Left lobe of liver (tissue), 2 donors: ENCODE data around the gene TINCR. TPM values are rescaled to one million over a fixed set of nuclear protein-coding genes. Genes with fewer than 3 reads are reported as not detected.
"Not testable (repeated sequence)": the region's sequence is repeated elsewhere in the genome, so short reads cannot be mapped to it uniquely, and the experiment has no call there.

Source experiments
- ATAC-seq: fragments of 200-7000 bp; cut with Tn5 transposase; one replicate; pipeline ENCODE4 v1.9.1; 2020; ENCODE audit warnings: mild to moderate bottlenecking, moderate library complexity
- DNase-seq: peaks from one replicate; pipeline ENCODE4 v3.0.0-alpha.2; 2020; ENCODE audit warnings: low spot score
- total RNA-seq: library from RNA; stranded (reverse); gene quantifications from one replicate; pipeline ENCODE4 v1.2.1, GENCODE V29; 2021
- donor health status: DM: no; HTN: no; CAD: no; lungs with moderate emphysema.
- donor health status: DM: no; HTN: yes; CAD: no.

The TINCR gene
- total RNA-seq, 1 donor from 2014 or later, result not detected

DNA sequence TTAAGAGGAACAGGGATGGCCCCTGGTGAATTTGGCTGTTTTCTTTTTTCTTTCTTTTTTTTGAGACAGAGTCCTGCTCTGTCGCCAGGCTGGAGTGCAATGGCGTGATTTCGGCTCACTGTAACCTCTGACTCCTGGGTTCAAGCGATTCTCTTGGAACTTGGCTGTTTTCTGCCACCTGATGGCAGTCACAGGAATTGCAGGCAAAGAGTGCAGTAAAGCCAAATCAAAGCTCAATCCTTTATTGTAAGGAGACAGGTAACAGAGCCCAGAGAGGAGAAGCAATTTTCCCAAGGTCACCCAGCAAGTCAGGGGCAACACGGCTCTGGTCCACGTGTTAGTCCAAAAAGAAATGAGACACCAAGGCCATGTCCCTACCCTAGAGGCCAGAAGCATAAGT, 6.2 kb downstream of the TINCR start:
- DNase-seq (no peak), ATAC-seq (no peak)

GRCh38 chr19:5560156-5560555, 7.6 kb downstream of the TINCR start:
- DNase-seq, result no peak

GRCh38 chr19:5559804-5560133, 8.0 kb downstream of the TINCR start:
- DNase-seq (no peak), ATAC-seq (no peak)

More at GRCh38 chr19:5560156-5560555, 7.6 kb downstream of the TINCR start:
- no peak for ATAC-seq

DNA sequence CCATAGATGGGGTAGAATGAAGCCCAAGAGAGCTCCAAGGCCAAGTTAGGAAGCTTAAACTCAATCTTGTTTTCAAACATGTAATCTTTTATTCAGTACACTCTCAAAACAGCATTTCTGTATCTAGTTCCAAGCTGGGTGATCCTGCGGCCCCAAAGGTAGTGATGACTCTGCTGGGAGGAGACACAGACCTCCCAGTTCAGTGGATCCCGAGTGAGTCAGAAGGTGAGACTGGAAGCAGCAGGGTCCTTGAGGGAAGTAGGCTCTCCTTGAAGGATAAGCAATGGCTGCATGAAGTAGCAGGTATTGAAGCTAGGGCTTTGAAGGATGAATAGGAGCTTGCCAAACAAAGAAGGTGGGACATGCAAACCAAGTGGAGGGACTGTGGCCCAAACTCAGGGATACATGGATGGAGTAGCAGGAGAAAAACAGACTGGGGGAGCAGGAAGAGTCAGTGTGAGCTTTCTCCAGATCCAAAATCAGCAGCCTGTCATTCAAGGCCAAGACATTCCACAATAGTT, 9.6 kb downstream of the TINCR start:
- DNase-seq (no peak), ATAC-seq (no peak)

DNA sequence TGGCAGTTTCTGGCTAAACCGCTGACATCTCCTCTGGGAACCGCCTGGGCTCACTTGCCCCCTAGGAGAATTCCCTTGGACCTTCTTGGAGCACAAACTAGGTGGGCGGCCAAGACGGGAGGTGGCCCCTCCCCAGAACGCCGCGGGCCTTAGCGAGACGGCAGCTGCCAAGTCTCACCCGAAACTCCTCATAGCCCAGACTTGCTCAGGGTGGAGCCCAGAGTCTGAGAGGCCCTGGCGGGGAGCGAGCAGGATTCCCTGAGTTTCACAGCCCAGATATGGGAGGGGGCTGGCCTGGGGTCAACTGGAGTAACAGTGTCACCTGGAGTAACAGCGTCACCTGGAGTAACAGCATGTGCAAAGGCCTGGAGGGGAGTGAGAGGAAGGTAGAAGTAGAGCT, 10.1 kb downstream of the TINCR start:
- no peak for DNase-seq
- no peak for ATAC-seq

DNA sequence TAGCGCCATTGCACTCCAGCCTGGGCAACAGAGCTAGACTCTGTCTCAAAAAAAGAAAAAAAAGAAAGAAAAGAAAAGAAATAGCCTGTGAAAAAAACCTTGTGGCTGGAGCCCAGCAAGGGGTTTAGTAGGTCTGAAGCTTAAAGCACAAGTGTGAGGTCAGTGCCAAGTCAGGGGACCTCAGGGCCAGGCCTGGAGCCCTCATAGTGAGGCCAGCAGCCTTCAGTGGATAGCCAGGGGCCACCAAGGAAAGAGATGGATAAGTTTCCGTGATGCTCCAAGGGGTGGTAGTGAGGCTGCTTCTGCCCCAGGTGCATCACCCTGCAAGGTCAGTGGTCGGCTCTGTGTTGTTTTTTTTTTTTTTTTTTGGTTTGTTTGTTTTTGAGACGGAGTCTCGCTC, 12.9 kb downstream of the TINCR start:
- no peak for DNase-seq
- no peak for ATAC-seq

GRCh38 chr19:5553892-5554291, 13.9 kb downstream of the TINCR start:
- DNase-seq (no peak), ATAC-seq (no peak)

DNA sequence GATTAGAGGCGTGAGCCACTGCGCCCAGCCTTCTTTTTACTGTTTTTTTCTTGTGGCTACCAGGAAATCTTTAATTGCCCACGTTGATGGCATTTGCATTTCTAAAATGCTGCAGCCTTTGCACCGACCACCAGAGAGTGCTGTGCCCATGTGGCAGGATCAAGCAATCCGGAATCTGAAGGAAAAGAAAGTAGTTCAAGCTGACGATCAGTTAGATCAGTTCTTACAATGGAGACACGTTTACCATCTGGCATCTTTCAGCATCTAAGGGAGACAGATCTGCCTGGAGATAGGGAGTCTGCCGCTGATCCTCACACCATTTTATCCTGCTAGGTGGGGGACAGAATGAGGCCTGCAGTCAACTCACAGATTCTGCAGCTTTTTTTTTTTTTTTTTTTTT, 19.9 kb downstream of the TINCR start:
- DNase-seq (no peak), ATAC-seq (peak; percentile 54)

DNA sequence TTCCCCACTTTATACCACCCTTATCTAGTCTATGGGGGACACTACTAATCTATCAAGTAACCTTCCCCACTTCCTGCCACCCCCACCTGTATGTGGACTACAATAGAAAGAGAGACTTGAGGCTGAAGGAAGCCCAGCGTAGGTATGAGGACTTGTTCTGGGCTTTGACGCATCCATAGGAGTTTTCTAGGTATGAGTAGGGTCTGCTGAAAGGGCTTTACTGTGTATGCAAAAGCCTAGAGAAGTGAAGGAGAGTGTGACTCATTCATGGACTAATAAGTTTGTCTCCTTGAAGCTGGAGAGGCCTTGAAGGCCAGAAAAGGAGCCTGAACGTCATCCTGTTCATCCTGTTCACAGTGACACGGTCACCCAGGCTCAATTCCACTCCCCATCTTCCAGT, 21.8 kb downstream of the TINCR start:
- ATAC-seq (no peak), DNase-seq (no peak)

- no peak for ATAC-seq
These were observed 22.7 kb downstream of the TINCR start for GRCh38 chr19:5545051-5545450.

GRCh38 chr19:5542665-5543064, 25.1 kb downstream of the TINCR start:
- ATAC-seq, result no peak
- DNase-seq, result no peak

More at GRCh38 chr19:5545051-5545450, 22.7 kb downstream of the TINCR start:
- no peak for DNase-seq

GRCh38 chr19:5541456-5541855, 26.3 kb downstream of the TINCR start:
- no peak for ATAC-seq
- DNase-seq, result no peak

DNA sequence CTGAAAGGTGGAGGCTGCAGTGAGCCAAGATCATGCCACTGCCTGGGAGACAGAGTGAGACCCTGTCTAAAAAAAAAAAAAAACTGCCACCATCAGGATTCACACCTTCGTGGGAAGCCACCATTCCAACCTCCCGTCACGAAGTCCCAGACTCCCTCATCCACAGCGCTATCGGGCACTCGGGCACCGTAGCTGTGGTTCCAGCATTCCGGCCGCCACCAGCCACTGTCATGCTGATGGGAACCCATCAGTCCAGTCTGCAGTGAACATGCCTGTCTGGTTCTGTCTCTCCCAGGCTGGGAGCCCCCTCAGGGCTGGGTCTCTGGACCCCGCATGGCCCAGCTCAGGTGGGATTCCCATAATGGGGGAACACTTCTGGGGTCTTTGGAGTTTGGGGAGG, 27.5 kb downstream of the TINCR start:
- ATAC-seq (no peak), DNase-seq (no peak)

GRCh38 chr19:5537870-5538269, 29.9 kb downstream of the TINCR start:
- no peak for DNase-seq

GRCh38 chr19:5536982-5537579, 30.7 kb downstream of the TINCR start:
- ATAC-seq, DNase-seq: not testable (repeated sequence)

More at GRCh38 chr19:5537870-5538269, 29.9 kb downstream of the TINCR start:
- no peak for ATAC-seq

- no peak for DNase-seq
- no peak for ATAC-seq
These were observed 31.3 kb downstream of the TINCR start for GRCh38 chr19:5536337-5536894.

DNA sequence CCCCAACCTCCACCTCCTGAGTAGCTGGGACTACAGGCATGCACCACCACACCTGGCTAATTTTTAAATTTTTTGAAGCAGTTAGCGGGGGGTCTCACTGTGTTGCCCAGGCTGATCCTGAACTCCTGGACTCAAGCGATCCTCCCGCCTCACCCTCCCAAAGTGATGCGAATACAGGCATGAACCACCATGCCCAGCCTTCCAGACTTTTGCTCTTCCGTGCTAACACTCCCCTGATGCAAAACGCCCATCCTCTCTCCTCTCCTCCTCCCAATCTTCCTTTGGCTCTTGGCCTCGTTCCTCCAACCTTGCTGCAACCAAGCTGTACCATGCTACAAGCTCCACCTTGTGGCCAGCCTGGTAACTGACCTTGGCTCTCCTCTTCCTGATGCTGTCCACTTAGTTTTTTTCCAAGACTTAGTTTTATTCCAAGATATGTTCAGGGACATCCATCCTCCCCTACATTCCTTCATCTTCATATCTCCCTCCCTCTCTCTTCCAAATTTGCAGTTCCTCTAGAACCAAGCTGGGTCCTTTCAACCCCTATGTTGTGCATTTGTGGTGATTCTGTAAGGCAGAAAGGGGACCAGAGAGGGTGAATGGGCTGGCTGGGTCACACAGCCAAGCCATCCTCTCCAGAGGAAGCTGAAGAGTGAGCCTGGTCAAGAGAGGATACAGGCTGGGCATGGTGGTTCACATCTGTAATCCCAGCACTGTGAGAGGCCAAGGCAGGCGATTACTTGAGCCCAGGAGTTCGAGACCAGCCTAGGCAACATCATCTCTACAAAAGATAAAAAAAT, 32.8 kb downstream of the TINCR start:
- ATAC-seq (no peak), DNase-seq (no peak)

DNA sequence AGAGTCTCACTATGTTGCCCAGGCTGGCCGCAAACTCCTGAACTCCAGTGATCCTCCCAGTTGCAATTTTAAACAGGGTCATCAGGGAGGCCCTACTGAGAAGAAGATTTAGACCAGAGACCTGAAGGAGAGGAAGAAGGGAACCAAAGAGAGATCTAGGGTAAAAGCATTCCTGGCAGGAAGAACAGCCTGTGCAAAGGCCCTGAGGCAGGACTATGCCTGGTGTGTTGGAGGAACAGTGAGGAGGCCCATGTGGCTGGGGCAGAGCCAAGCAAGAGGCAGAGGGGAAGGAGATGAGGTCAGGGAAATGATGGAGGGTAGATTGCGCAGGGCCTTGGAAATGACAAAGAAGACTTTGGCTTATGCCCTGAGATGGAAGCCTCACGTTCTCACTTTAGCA, 34.5 kb downstream of the TINCR start:
- no peak for ATAC-seq
- no peak for DNase-seq

- ATAC-seq (no peak), DNase-seq (no peak)
These were observed 37.1 kb downstream of the TINCR start for GRCh38 chr19:5530701-5531100.

- DNase-seq (no peak), ATAC-seq (no peak)
These were observed 41.1 kb downstream of the TINCR start for GRCh38 chr19:5526691-5527090.

- ATAC-seq, result no peak
- no peak for DNase-seq
These were observed 43.7 kb downstream of the TINCR start for GRCh38 chr19:5524081-5524480.

DNA sequence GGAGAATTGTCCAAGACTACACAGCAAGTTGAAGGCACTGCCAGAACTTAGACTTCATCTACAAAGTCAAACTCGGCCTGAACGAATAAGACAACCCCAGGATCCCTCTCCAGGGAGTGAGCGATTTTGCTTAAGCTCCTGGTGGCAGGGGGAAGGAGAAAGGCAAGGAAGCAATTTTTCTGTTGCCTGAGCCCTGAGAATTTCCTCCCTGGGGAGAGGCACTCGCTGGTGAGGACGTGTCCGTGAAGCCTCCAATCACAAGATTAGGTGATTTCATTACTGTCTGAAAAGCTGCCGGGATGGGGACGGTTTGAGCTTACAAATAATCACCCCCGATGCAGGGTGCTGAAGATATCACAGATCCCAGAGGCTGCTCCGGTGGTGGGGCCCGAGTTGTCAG, 45.6 kb downstream of the TINCR start:
- ATAC-seq (no peak), DNase-seq (no peak)
